Mucosa of stomach (tissue), 1 donor: ENCODE results near the gene KCNH5.

ENCODE experiments used
- H3K27me3 ChIP-seq: one replicate; pipeline ENCODE4 v1.7.0; 2013; ENCODE audit warnings: mild to moderate bottlenecking, low read length; ENCODE audit not compliant: control insufficient read depth, insufficient read depth
- H3K36me3 ChIP-seq: one replicate; pipeline ENCODE4 v1.7.0; 2013; ENCODE audit warnings: low read length; ENCODE audit not compliant: control insufficient read depth, insufficient read depth
- H3K4me1 ChIP-seq: one replicate; pipeline ENCODE4 v1.7.0; 2013; ENCODE audit warnings: mild to moderate bottlenecking, low read length; ENCODE audit not compliant: control insufficient read depth, insufficient read depth
- H3K4me3 ChIP-seq: one replicate; pipeline ENCODE4 v1.7.0; 2013; ENCODE audit warnings: low read length
- H3K9ac ChIP-seq: one replicate; pipeline ENCODE4 v1.7.0; 2013; ENCODE audit warnings: mild to moderate bottlenecking, low read length, moderate library complexity
- H3K9me3 ChIP-seq: one replicate; pipeline ENCODE4 v1.7.0; 2013; ENCODE audit warnings: mild to moderate bottlenecking, low read length, moderate library complexity; ENCODE audit not compliant: control insufficient read depth
- donor health status: Pancreatic carcinoma.

The KCNH5 gene

GRCh38 chr14:63032641-63033040 is 12.6 kb downstream of the KCNH5 start:
- no peak overlapping the region for H3K4me3 ChIP-seq
- H3K4me1 ChIP-seq: no peaks in the 10 kb centered on the region

GRCh38 chr14:63032076-63032475 is 13.2 kb downstream of the KCNH5 start:
- Histone ChIP-seq H3K4me3 (no peak overlapping the region), H3K36me3 (no peaks in the 10 kb centered on the region), H3K4me1 (no peaks in the 10 kb centered on the region), H3K27me3 (no peaks in the 10 kb centered on the region), H3K9ac (no peak overlapping the region), H3K9me3 (no peaks in the 10 kb centered on the region)

More at GRCh38 chr14:63032641-63033040, 12.6 kb downstream of the KCNH5 start:
- Histone ChIP-seq H3K27me3 (no peaks in the 10 kb centered on the region), H3K9me3 (no peaks in the 10 kb centered on the region), H3K9ac (no peak overlapping the region), H3K36me3 (no peaks in the 10 kb centered on the region)

GRCh38 chr14:63030113-63030512 is 15.1 kb downstream of the KCNH5 start:
- Histone ChIP-seq H3K4me3 (no peak overlapping the region), H3K9ac (no peak overlapping the region), H3K27me3 (no peaks in the 10 kb centered on the region), H3K36me3 (no peaks in the 10 kb centered on the region), H3K4me1 (no peaks in the 10 kb centered on the region), H3K9me3 (no peaks in the 10 kb centered on the region)

- Histone ChIP-seq H3K9me3 (no peaks in the 10 kb centered on the region), H3K9ac (no peak overlapping the region), H3K4me1 (no peaks in the 10 kb centered on the region), H3K4me3 (no peak overlapping the region), H3K36me3 (no peaks in the 10 kb centered on the region), H3K27me3 (no peaks in the 10 kb centered on the region)
These were observed 17.5 kb downstream of the KCNH5 start for GRCh38 chr14:63027719-63028118.

GRCh38 chr14:63026491-63026890 is 18.8 kb downstream of the KCNH5 start:
- Histone ChIP-seq H3K9ac (no peak overlapping the region), H3K4me1 (no peaks in the 10 kb centered on the region), H3K36me3 (no peaks in the 10 kb centered on the region), H3K4me3 (no peak overlapping the region), H3K9me3 (no peaks in the 10 kb centered on the region), H3K27me3 (no peaks in the 10 kb centered on the region)

- no peaks in the 10 kb centered on the region for H3K9me3 ChIP-seq
- no peaks in the 10 kb centered on the region for H3K4me1 ChIP-seq
- H3K36me3 ChIP-seq: no peaks in the 10 kb centered on the region
- no peak overlapping the region for H3K9ac ChIP-seq
- H3K27me3 ChIP-seq: no peaks in the 10 kb centered on the region
- H3K4me3 ChIP-seq: no peak overlapping the region
These were observed 30.6 kb downstream of the KCNH5 start for GRCh38 chr14:63014621-63015020.

- Histone ChIP-seq H3K36me3 (no peaks in the 10 kb centered on the region), H3K9ac (no peak overlapping the region), H3K4me3 (no peak overlapping the region), H3K9me3 (no peaks in the 10 kb centered on the region), H3K27me3 (no peaks in the 10 kb centered on the region), H3K4me1 (no peaks in the 10 kb centered on the region)
These were observed 33.1 kb downstream of the KCNH5 start for GRCh38 chr14:63012171-63012570.

- H3K27me3 ChIP-seq: no peaks in the 10 kb centered on the region
- H3K36me3 ChIP-seq: no peaks in the 10 kb centered on the region
- no peaks in the 10 kb centered on the region for H3K9me3 ChIP-seq
- H3K4me1 ChIP-seq: no peaks in the 10 kb centered on the region
- H3K4me3 ChIP-seq: no peak overlapping the region
- H3K9ac ChIP-seq: no peak overlapping the region
These were observed 33.6 kb downstream of the KCNH5 start for GRCh38 chr14:63011623-63012022.

- Histone ChIP-seq H3K9ac (no peak overlapping the region), H3K36me3 (no peaks in the 10 kb centered on the region), H3K4me3 (no peak overlapping the region), H3K9me3 (no peaks in the 10 kb centered on the region), H3K27me3 (no peaks in the 10 kb centered on the region), H3K4me1 (no peaks in the 10 kb centered on the region)
These were observed 35.8 kb downstream of the KCNH5 start for GRCh38 chr14:63009495-63009894.

GRCh38 chr14:63006531-63006930 is 38.7 kb downstream of the KCNH5 start:
- Histone ChIP-seq H3K4me3 (no peak overlapping the region), H3K9ac (no peak overlapping the region), H3K36me3 (no peaks in the 10 kb centered on the region), H3K4me1 (no peaks in the 10 kb centered on the region), H3K27me3 (no peaks in the 10 kb centered on the region), H3K9me3 (no peaks in the 10 kb centered on the region)

- no peaks in the 10 kb centered on the region for H3K9me3 ChIP-seq
- H3K9ac ChIP-seq: no peak overlapping the region
- no peaks in the 10 kb centered on the region for H3K27me3 ChIP-seq
- H3K4me1 ChIP-seq: no peaks in the 10 kb centered on the region
- H3K4me3 ChIP-seq: no peak overlapping the region
- no peaks in the 10 kb centered on the region for H3K36me3 ChIP-seq
These were observed 51.2 kb downstream of the KCNH5 start for GRCh38 chr14:62994096-62994495.

- Histone ChIP-seq H3K9me3 (no peaks in the 10 kb centered on the region), H3K36me3 (no peaks in the 10 kb centered on the region), H3K27me3 (no peaks in the 10 kb centered on the region), H3K4me1 (no peaks in the 10 kb centered on the region), H3K4me3 (no peak overlapping the region), H3K9ac (no peak overlapping the region)
These were observed 56.3 kb downstream of the KCNH5 start for GRCh38 chr14:62988967-62989366.

- no peak overlapping the region for H3K4me3 ChIP-seq
- H3K4me1 ChIP-seq: no peaks in the 10 kb centered on the region
- H3K36me3 ChIP-seq: no peaks in the 10 kb centered on the region
- H3K9me3 ChIP-seq: no peaks in the 10 kb centered on the region
- no peak overlapping the region for H3K9ac ChIP-seq
- H3K27me3 ChIP-seq: no peaks in the 10 kb centered on the region
These were observed 61.4 kb downstream of the KCNH5 start for GRCh38 chr14:62983821-62984220.
